Germinal center (tissue), 1 donor: ENCODE measurements around the gene AIG1.

ENCODE experiments used
- DNase-seq: peaks from one replicate; pipeline ENCODE4 v3.0.0; 2012; ENCODE audit warnings: mixed read lengths, low spot score

AIG1 gene

GRCh38 chr6:143369971-143370370 is 309.3 kb downstream of the AIG1 start:
- DNase-seq: no peak

- DNase-seq: no peak
Measured at GRCh38 chr6:143370812-143371370, 310.2 kb downstream of the AIG1 start.

- DNase-seq: no peak
Measured at GRCh38 chr6:143372199-143372882, 311.7 kb downstream of the AIG1 start.

GRCh38 chr6:143374014-143374413 is 313.3 kb downstream of the AIG1 start:
- DNase-seq: no peak

GRCh38 chr6:143375022-143375585 is 314.4 kb downstream of the AIG1 start:
- no peak for DNase-seq

- DNase-seq: no peak
Measured at GRCh38 chr6:143376375-143376774, 315.7 kb downstream of the AIG1 start.

GRCh38 chr6:143376861-143377260 is 316.2 kb downstream of the AIG1 start:
- no peak for DNase-seq

GRCh38 chr6:143385636-143386035 is 324.9 kb downstream of the AIG1 start:
- DNase-seq: no peak

GRCh38 chr6:143390278-143390677 is 329.6 kb downstream of the AIG1 start:
- no peak for DNase-seq
